Astrocyte (in vitro differentiated cells and primary cell): ENCODE data around the gene AUP1. TPM values are rescaled to one million over a fixed set of nuclear protein-coding genes. Genes with fewer than 3 reads are reported as not detected.

Source experiments
- DNase-seq: peaks from one replicate; pipeline ENCODE4 v3.0.0-alpha.2; 2010; ENCODE audit warnings: low read depth
- FAIRE-seq: peaks from 2 replicates; lab custom pipeline; 2011; peaks lifted over from hg19 to GRCh38; lab: Jason Lieb, UNC
- H2AFZ ChIP-seq: 2 replicates; pipeline ENCODE4 v1.6.0; 2012; ENCODE audit warnings: low read depth, low read length, inconsistent platforms
- H3K27ac ChIP-seq: 2 replicates; pipeline ENCODE4 v1.5.1; 2011; ENCODE audit warnings: low read depth, low read length, inconsistent platforms
- H3K27me3 ChIP-seq: 2 replicates; pipeline ENCODE4 v1.6.0; 2011; ENCODE audit warnings: low read length, inconsistent platforms; ENCODE audit not compliant: insufficient read depth
- H3K36me3 ChIP-seq: 2 replicates; pipeline ENCODE4 v1.5.1; 2011; ENCODE audit warnings: low read length, inconsistent platforms; ENCODE audit not compliant: insufficient read depth
- H3K4me1 ChIP-seq: 2 replicates; pipeline ENCODE4 v1.5.1; 2011; ENCODE audit warnings: low read length, inconsistent platforms; ENCODE audit not compliant: insufficient read depth
- H3K4me2 ChIP-seq: 2 replicates; pipeline ENCODE4 v1.6.0; 2012; ENCODE audit warnings: low read length, inconsistent platforms
- H3K4me3 ChIP-seq: 2 replicates; pipeline ENCODE4 v1.5.1; 2011; ENCODE audit warnings: low read depth, mild to moderate bottlenecking, low read length, inconsistent platforms; ENCODE audit not compliant: insufficient read depth
- H3K79me2 ChIP-seq: 2 replicates; pipeline ENCODE4 v1.6.0; 2012; ENCODE audit warnings: mild to moderate bottlenecking, low read length, inconsistent platforms; ENCODE audit not compliant: insufficient read depth
- H3K9ac ChIP-seq: 2 replicates; pipeline ENCODE4 v1.6.0; 2012; ENCODE audit warnings: mild to moderate bottlenecking, low read length, inconsistent platforms
- H3K9me3 ChIP-seq: 2 replicates; pipeline ENCODE4 v1.5.1; 2012; ENCODE audit warnings: low read depth, mild to moderate bottlenecking, low read length, inconsistent platforms; ENCODE audit not compliant: insufficient read depth
- H4K20me1 ChIP-seq: 2 replicates; pipeline ENCODE4 v1.6.0; 2012; ENCODE audit warnings: low read length, inconsistent platforms; ENCODE audit not compliant: insufficient read depth
- H3K27ac Mint-ChIP-seq: one replicate; pipeline ENCODE4 v1.8.0; 2021; ENCODE audit warnings: mild to moderate bottlenecking, mixed read lengths; ENCODE audit not compliant: unreplicated experiment
- H3K27me3 Mint-ChIP-seq: one replicate; pipeline ENCODE4 v1.8.0; 2021; ENCODE audit warnings: low read depth, mixed read lengths; ENCODE audit not compliant: unreplicated experiment
- H3K36me3 Mint-ChIP-seq: one replicate; pipeline ENCODE4 v1.8.0; 2021; ENCODE audit warnings: low read depth, mixed read lengths; ENCODE audit not compliant: unreplicated experiment
- H3K4me1 Mint-ChIP-seq: one replicate; pipeline ENCODE4 v1.8.0; 2021; ENCODE audit warnings: low read depth, mixed read lengths; ENCODE audit not compliant: unreplicated experiment
- H3K4me3 Mint-ChIP-seq: one replicate; pipeline ENCODE4 v1.8.0; 2021; ENCODE audit warnings: mild to moderate bottlenecking, moderate library complexity, mixed read lengths; ENCODE audit not compliant: unreplicated experiment
- H3K9me3 Mint-ChIP-seq: one replicate; pipeline ENCODE4 v1.8.0; 2021; ENCODE audit warnings: mild to moderate bottlenecking, mixed read lengths; ENCODE audit not compliant: unreplicated experiment
- EZH2 ChIP-seq: IDR thresholded peaks from 2 replicates; pipeline ENCODE4 v1.6.1; 2012; ENCODE audit warnings: mild to moderate bottlenecking, low read length, inconsistent platforms; ENCODE audit not compliant: insufficient read depth
- total RNA-seq: library from RNA; stranded (reverse); gene quantifications from 2 replicates; pipeline ENCODE4 v1.2.1, GENCODE V29; 2021
- TF ChIP-seq, protein P1 (sequence below): IDR thresholded peaks from 2 replicates; pipeline ENCODE4 v1.5.1; 2011; ENCODE audit warnings: low read depth, mild to moderate bottlenecking, inconsistent platforms, low read length, moderate library complexity; ENCODE audit not compliant: insufficient read depth

The AUP1 gene
- total RNA-seq, 1 donor from 2014 or later: 82.5 TPM

DNA sequence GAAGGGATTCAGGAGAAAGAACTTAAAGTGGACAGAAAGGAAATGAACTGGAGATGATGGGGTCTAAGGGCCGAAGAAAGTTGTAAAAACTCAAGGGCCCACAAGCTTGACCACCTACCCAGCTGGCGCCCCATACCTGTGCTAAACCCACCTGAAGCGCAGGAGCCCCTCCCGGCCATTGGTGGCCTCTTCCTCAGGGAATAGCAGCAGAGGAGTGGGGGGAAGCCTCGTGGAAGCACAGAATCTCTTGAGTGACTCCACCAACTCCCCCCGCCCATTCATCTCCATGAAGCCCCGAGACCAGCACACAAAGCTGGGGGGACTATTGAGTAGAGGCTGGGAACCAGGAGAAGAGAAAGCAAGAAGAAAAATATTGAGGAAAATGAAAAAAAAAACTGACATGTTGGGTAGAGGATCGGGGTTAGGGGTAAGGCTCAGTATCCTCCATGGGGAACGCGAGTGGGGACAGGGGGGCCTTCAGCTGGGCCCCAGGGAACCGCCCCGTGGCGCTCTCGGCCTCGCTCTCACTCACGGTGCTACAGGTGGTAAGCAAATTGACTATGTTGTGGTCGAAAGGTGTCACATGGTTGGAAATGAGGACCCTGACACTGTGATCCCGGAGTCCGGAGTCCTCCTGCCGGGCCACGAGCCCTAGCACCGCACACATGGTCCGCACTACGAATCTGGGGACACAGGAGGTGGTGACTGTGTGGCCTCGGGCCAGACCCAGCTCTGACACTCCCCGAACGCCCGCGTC, 728 bp downstream of the AUP1 start:
- Histone ChIP-seq H3K4me2 (peak overlapping the region; percentile 98), H3K27me3 (no peaks in the 10 kb centered on the region), H3K36me3 (peaks cover 29% of the 10 kb centered on the region), H3K9me3 (no peaks in the 10 kb centered on the region), H2AFZ (peak overlapping the region; percentile 83), H3K79me2 (peaks cover 41% of the 10 kb centered on the region), H3K4me1 (peaks cover 19% of the 10 kb centered on the region), H4K20me1 (peaks cover 44% of the 10 kb centered on the region), H3K9ac (peak overlapping the region; percentile 93), H3K4me3 (peak overlapping the region; percentile 94), H3K27ac (peak overlapping the region; percentile 82)
- H3K27ac Mint-ChIP-seq: peak overlapping the region; percentile 88
- H3K4me3 Mint-ChIP-seq: peak overlapping the region; percentile 96
- H3K27me3 Mint-ChIP-seq: no peaks in the 10 kb centered on the region
- FAIRE-seq (no peak), DNase-seq (no peak)
- TF ChIP-seq, protein P1, sequence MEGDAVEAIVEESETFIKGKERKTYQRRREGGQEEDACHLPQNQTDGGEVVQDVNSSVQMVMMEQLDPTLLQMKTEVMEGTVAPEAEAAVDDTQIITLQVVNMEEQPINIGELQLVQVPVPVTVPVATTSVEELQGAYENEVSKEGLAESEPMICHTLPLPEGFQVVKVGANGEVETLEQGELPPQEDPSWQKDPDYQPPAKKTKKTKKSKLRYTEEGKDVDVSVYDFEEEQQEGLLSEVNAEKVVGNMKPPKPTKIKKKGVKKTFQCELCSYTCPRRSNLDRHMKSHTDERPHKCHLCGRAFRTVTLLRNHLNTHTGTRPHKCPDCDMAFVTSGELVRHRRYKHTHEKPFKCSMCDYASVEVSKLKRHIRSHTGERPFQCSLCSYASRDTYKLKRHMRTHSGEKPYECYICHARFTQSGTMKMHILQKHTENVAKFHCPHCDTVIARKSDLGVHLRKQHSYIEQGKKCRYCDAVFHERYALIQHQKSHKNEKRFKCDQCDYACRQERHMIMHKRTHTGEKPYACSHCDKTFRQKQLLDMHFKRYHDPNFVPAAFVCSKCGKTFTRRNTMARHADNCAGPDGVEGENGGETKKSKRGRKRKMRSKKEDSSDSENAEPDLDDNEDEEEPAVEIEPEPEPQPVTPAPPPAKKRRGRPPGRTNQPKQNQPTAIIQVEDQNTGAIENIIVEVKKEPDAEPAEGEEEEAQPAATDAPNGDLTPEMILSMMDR: no peak
- no peak for TF ChIP-seq EZH2
- H3K4me1 Mint-ChIP-seq: peaks cover 11% of the 10 kb centered on the region
- peaks cover 17% of the 10 kb centered on the region for H3K36me3 Mint-ChIP-seq
- H3K9me3 Mint-ChIP-seq: no peaks in the 10 kb centered on the region

DNA sequence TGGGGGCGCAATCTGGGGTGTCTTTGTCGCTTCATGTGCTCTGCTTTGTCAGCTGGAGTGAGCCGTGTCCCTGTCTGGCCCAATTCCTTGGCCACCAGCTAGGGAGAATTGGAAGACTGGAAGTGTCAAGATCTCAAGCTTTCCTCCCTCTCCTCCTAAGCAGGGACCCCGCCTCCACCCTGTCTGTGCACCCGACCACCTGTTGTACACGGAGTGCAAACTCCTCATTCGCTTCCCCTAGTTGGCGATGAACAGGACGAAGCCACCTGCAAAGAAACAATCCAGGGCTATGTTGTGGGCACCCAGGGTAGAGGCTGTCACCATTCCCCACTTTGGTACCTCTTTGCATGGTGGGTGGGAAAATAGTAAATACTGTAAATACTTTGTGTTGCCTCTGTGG, 1.8 kb downstream of the AUP1 start:
- Histone ChIP-seq H3K79me2 (peaks cover 41% of the 10 kb centered on the region), H4K20me1 (peaks cover 40% of the 10 kb centered on the region), H3K9me3 (no peaks in the 10 kb centered on the region), H3K9ac (peak overlapping the region; percentile 93), H3K4me2 (peak overlapping the region; percentile 98), H3K4me3 (no peak overlapping the region), H3K27me3 (no peaks in the 10 kb centered on the region), H3K4me1 (peaks cover 19% of the 10 kb centered on the region), H3K27ac (no peak overlapping the region), H2AFZ (no peak overlapping the region), H3K36me3 (peaks cover 22% of the 10 kb centered on the region)
- peaks cover 3% of the 10 kb centered on the region for H3K9me3 Mint-ChIP-seq
- H3K27ac Mint-ChIP-seq: no peak overlapping the region
- H3K36me3 Mint-ChIP-seq: peaks cover 12% of the 10 kb centered on the region
- TF ChIP-seq, protein P1: no peak
- no peak for TF ChIP-seq EZH2
- H3K27me3 Mint-ChIP-seq: peaks cover 8% of the 10 kb centered on the region
- H3K4me1 Mint-ChIP-seq: peaks cover 11% of the 10 kb centered on the region
- DNase-seq: no peak
- FAIRE-seq: no peak
- peak overlapping the region; percentile 96 for H3K4me3 Mint-ChIP-seq

DNA sequence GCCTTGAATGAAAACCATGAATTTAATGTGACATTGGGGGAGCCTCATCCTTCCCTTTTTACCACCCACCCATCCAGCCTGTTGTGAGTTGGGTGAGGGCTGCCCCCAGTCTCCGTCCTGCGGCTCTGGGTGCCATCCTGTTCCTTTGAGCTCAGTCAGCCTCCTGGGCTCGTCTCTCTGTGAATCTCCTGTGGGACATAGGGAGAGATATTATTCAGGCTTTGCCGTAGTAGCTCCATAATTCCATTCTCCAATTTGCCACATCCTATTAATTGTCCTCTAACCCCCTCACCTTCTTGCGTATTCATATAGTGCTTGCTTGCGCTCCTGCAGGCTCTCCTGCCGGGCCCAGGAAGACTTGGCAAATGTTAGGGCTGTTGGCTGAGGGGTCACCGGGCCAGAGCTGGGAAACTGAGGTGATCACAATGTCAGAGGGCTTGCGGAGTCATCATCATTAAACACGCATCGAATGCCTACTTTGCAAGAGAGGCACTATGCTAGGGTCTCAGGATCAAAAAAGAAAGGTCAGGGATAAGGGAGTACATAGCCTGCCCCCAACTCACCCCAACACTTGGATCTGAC, 2.8 kb downstream of the AUP1 start:
- H3K4me2 ChIP-seq: no peak overlapping the region
- H3K27me3 ChIP-seq: no peaks in the 10 kb centered on the region
- Mint-ChIP-seq H3K4me1 (peaks cover 11% of the 10 kb centered on the region), H3K9me3 (peaks cover 5% of the 10 kb centered on the region), H3K27me3 (peaks cover 18% of the 10 kb centered on the region), H3K4me3 (no peak overlapping the region), H3K36me3 (peaks cover 11% of the 10 kb centered on the region), H3K27ac (no peak overlapping the region)
- H3K36me3 ChIP-seq: peaks cover 19% of the 10 kb centered on the region
- no peak overlapping the region for H2AFZ ChIP-seq
- FAIRE-seq (no peak), DNase-seq (no peak)
- H3K9me3 ChIP-seq: no peaks in the 10 kb centered on the region
- H4K20me1 ChIP-seq: peaks cover 34% of the 10 kb centered on the region
- H3K9ac ChIP-seq: no peak overlapping the region
- H3K4me1 ChIP-seq: peaks cover 19% of the 10 kb centered on the region
- no peak overlapping the region for H3K27ac ChIP-seq
- peaks cover 41% of the 10 kb centered on the region for H3K79me2 ChIP-seq
- no peak overlapping the region for H3K4me3 ChIP-seq
- no peak for TF ChIP-seq EZH2
- TF ChIP-seq, protein P1: no peak
